Transverse colon (tissue), 4 donors: ENCODE data around the gene ARID3B. TPM values are rescaled to one million over a fixed set of nuclear protein-coding genes. Genes with fewer than 3 reads are reported as not detected.

Source experiments
- DNase-seq: peaks from one replicate; pipeline ENCODE4 v3.0.0-alpha.2; 2019
- H3K27ac ChIP-seq, 4 donors: fragments of 200-600 bp; sonication (generic); 2 replicates each; pipeline ENCODE4 v1.5.1; 2016 to 2018; ENCODE audit warnings: inconsistent platforms in 4 of 4
- H3K27me3 ChIP-seq: fragments of 200-600 bp; sonication (generic); 2 replicates; pipeline ENCODE4 v1.5.1; 2017; ENCODE audit warnings: inconsistent platforms
- H3K36me3 ChIP-seq, 4 donors: fragments of 200-600 bp; sonication (generic); 2 replicates each; pipeline ENCODE4 v1.5.1; 2017 to 2019; ENCODE audit warnings: inconsistent platforms in 4 of 4
- H3K4me1 ChIP-seq, 4 donors: fragments of 200-600 bp; sonication (generic); 2 replicates each; pipeline ENCODE4 v1.5.1; 2017 to 2020; ENCODE audit warnings: inconsistent platforms in 4 of 4
- H3K4me3 ChIP-seq, 4 donors: fragments of 200-600 bp; sonication (generic); 1 replicate in 1 of 4; 2 replicates in 3 of 4; pipeline versions ENCODE4 v1.5.1 to v1.6.1; 2017 to 2019; ENCODE audit warnings: inconsistent platforms in 4 of 4
- H3K9me3 ChIP-seq, 2 donors: fragments of 200-600 bp; sonication (generic); 2 replicates each; pipeline ENCODE4 v1.5.1; 2017 to 2019; ENCODE audit warnings: inconsistent platforms in 2 of 2
- CTCF ChIP-seq, 5 experiments: fragments of 200-600 bp in 3 of 5; fragments of 450-650 bp in 2 of 5; sonication (generic) in 3 of 5; IDR thresholded peaks; 1 replicate in 2 of 5; 2 replicates in 3 of 5; pipeline ENCODE4 v1.5.1; 2016 to 2017; ENCODE audit warnings: antibody characterized with exemption in 5 of 5, inconsistent platforms in 3 of 5, mild to moderate bottlenecking in 2 of 5, moderate library complexity in 1 of 5
- EP300 ChIP-seq: sonication (generic); formaldehyde crosslinking; IDR thresholded peaks from one replicate; pipeline ENCODE4 v1.6.1; 2017; ENCODE audit warnings: antibody characterized with exemption, low read depth
- POLR2A ChIP-seq: fragments of 450-650 bp; IDR thresholded peaks from one replicate; pipeline ENCODE4 v1.6.1; 2016; ENCODE audit warnings: antibody characterized with exemption, mild to moderate bottlenecking, moderate library complexity
- POLR2AphosphoS5 ChIP-seq, 3 donors: sonication (generic); formaldehyde crosslinking; IDR thresholded peaks; one replicate each; pipeline ENCODE4 v1.6.1; 2016; ENCODE audit warnings: antibody characterized with exemption in 3 of 3
- WGBS, 2 donors: methylation state at CpG; one replicate each; pipeline ENCODE4 v1.1.5; 2018; ENCODE audit warnings: low coverage in 1 of 2; 5-methylcytosine and 5-hydroxymethylcytosine counted together
- in situ Hi-C, 4 donors: fragments of 200-750 bp; cut with MboI; loops; one replicate each; pipeline versions ENCODE4 v1.15.0 to v1.15.1; 2017; ENCODE audit warnings: low sequenced_read_pairs in 3 of 4, low pct_ligation_motif_present in 1 of 4, low pct_unique_long_range_greater_than_20kb in 1 of 4
- intact Hi-C: fragments of 100-400 bp; cut with DNase I; formaldehyde crosslinking; loops from one replicate; pipeline ENCODE4 v1.15.1; 2023; ENCODE audit warnings: low total_unique reads
- total RNA-seq, 4 donors: library from RNA; depleted of rRNA; stranded (reverse); fragments of >200 nt; gene quantifications; one replicate each; pipeline ENCODE4 v1.1.0, GENCODE V29; 2016

Gene ARID3B
- total RNA-seq, 4 donors from 2014 or later: 9.6 to 25.8 (median 12.5) TPM

- Histone ChIP-seq H3K27me3 (no peaks in the 10 kb centered on the region), H3K27ac (no peak overlapping the region), H3K9me3 (no peaks in the 10 kb centered on the region), H3K4me3 (no peak overlapping the region), H3K4me1 (peaks cover 9 to 21% (median 15%) of the 10 kb centered on the region in 4 donors), H3K36me3 (no peaks in the 10 kb centered on the region)
- 91% methylated on average over 2 of the region's 2 CpGs; no CpG with 5 or more reads in 1 of the 2 donors for WGBS, 2 donors
- DNase-seq: no peak
- in situ Hi-C loops: no loop called here
- no peak for TF ChIP-seq POLR2A
- no peak for TF ChIP-seq EP300
- TF ChIP-seq POLR2AphosphoS5 (IDR thresholded peaks at IDR 0.05): no peak
- no peak for TF ChIP-seq CTCF (IDR thresholded peaks at IDR 0.05)
- intact Hi-C loops: no loop called here
Observed at GRCh38 chr15:74612677-74613076, 71.7 kb downstream of the ARID3B start.

GRCh38 chr15:74613089-74613952, 72.3 kb downstream of the ARID3B start:
- intact Hi-C loops: no loop called here
- TF ChIP-seq CTCF (IDR thresholded peaks at IDR 0.05) (no peak), POLR2AphosphoS5 (IDR thresholded peaks at IDR 0.05) (no peak), POLR2A (no peak), EP300 (no peak)
- 68 to 100% methylated on average over 1 to 6 of the region's 6 CpGs for WGBS, 2 donors
- Histone ChIP-seq H3K27me3 (no peaks in the 10 kb centered on the region), H3K9me3 (no peaks in the 10 kb centered on the region), H3K4me1 (peaks cover 16 to 28% (median 22%) of the 10 kb centered on the region in 4 donors), H3K4me3 (no peak overlapping the region), H3K27ac (peak overlapping the region in 1 of 4 donors; percentile 96), H3K36me3 (no peaks in the 10 kb centered on the region)
- in situ Hi-C loops: no loop called here
- DNase-seq: no peak

GRCh38 chr15:74613953-74614743, 73.1 kb downstream of the ARID3B start:
- Histone ChIP-seq H3K36me3 (no peaks in the 10 kb centered on the region), H3K4me3 (peak overlapping the region; percentile 73 to 96 (median 86)), H3K27me3 (no peaks in the 10 kb centered on the region), H3K27ac (peak overlapping the region; percentile 96 to 99 (median 98)), H3K4me1 (peaks cover 19 to 35% (median 27%) of the 10 kb centered on the region in 4 donors), H3K9me3 (no peaks in the 10 kb centered on the region)
- intact Hi-C loops: no loop called here
- in situ Hi-C loops: no loop called here
- DNase-seq: no peak
- TF ChIP-seq CTCF (IDR thresholded peaks at IDR 0.05): no peak
- TF ChIP-seq POLR2AphosphoS5 (IDR thresholded peaks at IDR 0.05): no peak
- 42% methylated on average over 28 of the region's 38 CpGs; no CpG with 5 or more reads in 1 of the 2 donors for WGBS, 2 donors
